MM.1S (cell line): ENCODE results near the gene KDM2A.
A peak's percentile ranks its signal among the peaks of the same experiment; 100 is the strongest.

ENCODE experiments used
- DNase-seq: peaks from one replicate; pipeline ENCODE4 v3.0.0-alpha.2; 2015
- H2AFZ ChIP-seq: fragments of 300-600 bp; sonication (generic); 2 replicates; pipeline ENCODE4 v1.6.0; 2016; ENCODE audit warnings: antibody characterized with exemption, low read length
- H3F3A ChIP-seq: fragments of 300-600 bp; sonication (generic); 2 replicates; pipeline ENCODE4 v1.6.1; 2016; ENCODE audit warnings: mild to moderate bottlenecking, antibody characterized with exemption, low read length, moderate library complexity, mixed read lengths; ENCODE audit not compliant: insufficient read depth
- H3K27ac ChIP-seq: fragments of 300-600 bp; sonication (generic); 2 replicates; pipeline ENCODE4 v1.5.1; 2016; ENCODE audit warnings: mild to moderate bottlenecking, low read length
- H3K27me3 ChIP-seq: fragments of 300-600 bp; sonication (generic); replicated peaks from 2 replicates; pipeline ENCODE4 v1.6.0; 2016; ENCODE audit warnings: low read length; ENCODE audit not compliant: insufficient read depth
- H3K36me3 ChIP-seq: fragments of 300-600 bp; sonication (generic); replicated peaks from 2 replicates; pipeline ENCODE4 v1.6.1; 2016; ENCODE audit warnings: mild to moderate bottlenecking, low read length, mixed read lengths; ENCODE audit not compliant: insufficient read depth
- H3K4me1 ChIP-seq: fragments of 300-600 bp; sonication (generic); 2 replicates; pipeline ENCODE4 v1.6.1; 2016; ENCODE audit warnings: low read length, mixed read lengths
- H3K4me2 ChIP-seq: fragments of 300-600 bp; sonication (generic); 2 replicates; pipeline ENCODE4 v1.6.0; 2016; ENCODE audit warnings: low read depth, low read length
- H3K4me3 ChIP-seq: fragments of 300-600 bp; sonication (generic); 2 replicates; pipeline ENCODE4 v1.5.1; 2016; ENCODE audit warnings: low read length, mixed read lengths
- H3K79me2 ChIP-seq: fragments of 300-600 bp; sonication (generic); 2 replicates; pipeline ENCODE4 v1.6.1; 2016; ENCODE audit warnings: mixed run types, low read length, mixed read lengths
- H3K9ac ChIP-seq: fragments of 300-600 bp; sonication (generic); 2 replicates; pipeline ENCODE4 v1.6.1; 2016; ENCODE audit warnings: low read length, mixed read lengths
- H3K9me2 ChIP-seq: fragments of 300-600 bp; sonication (generic); replicated peaks from 2 replicates; pipeline ENCODE4 v1.6.1; 2016; ENCODE audit warnings: mild to moderate bottlenecking, low read length, mixed read lengths; ENCODE audit not compliant: insufficient read depth
- H3K9me3 ChIP-seq: fragments of 300-600 bp; sonication (generic); replicated peaks from 2 replicates; pipeline ENCODE4 v1.6.1; 2016; ENCODE audit warnings: mild to moderate bottlenecking, low read length, mixed read lengths; ENCODE audit not compliant: insufficient read depth
- H4K20me1 ChIP-seq: fragments of 300-600 bp; sonication (generic); 2 replicates; pipeline ENCODE4 v1.6.1; 2016; ENCODE audit warnings: mild to moderate bottlenecking, low read length, moderate library complexity, mixed read lengths; ENCODE audit not compliant: insufficient read depth
- EZH2 ChIP-seq: fragments of 300-600 bp; sonication (generic); optimal IDR thresholded peaks from 2 replicates; pipeline ENCODE3; 2017; ENCODE audit warnings: low read depth, mild to moderate bottlenecking, antibody characterized with exemption, low read length, mixed read lengths
- EZH2phosphoT487 ChIP-seq: fragments of 300-600 bp; sonication (generic); IDR thresholded peaks from 2 replicates; pipeline ENCODE4 v1.6.1; 2018; ENCODE audit warnings: antibody characterized with exemption, low read length
- TF ChIP-seq, protein P1 (sequence below): fragments of 300-600 bp; sonication (generic); IDR thresholded peaks from 2 replicates; pipeline ENCODE4 v1.5.1; 2016; ENCODE audit warnings: antibody characterized with exemption, low read length, mixed read lengths

KDM2A gene

DNA sequence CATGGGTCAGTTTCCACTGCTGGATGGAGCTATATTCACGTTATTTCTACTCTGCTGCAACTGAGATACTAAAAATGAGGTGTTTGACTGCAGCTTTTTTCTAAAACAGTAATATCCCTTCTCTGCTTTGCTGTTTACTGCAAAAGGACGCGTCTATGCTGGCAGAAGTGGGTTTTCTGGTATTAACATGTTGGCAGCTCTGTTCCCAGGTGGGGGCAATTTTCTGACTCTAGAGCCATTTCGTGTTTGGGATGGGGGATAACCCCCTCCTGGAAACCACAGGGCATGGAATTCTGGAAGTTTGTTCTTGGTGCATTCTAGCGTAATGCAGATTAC lies 152.1 kb downstream of the KDM2A start:
- peaks cover 31% of the 10 kb centered on the region for H3F3A ChIP-seq
- H2AFZ ChIP-seq: no peak overlapping the region
- H3K27ac ChIP-seq: no peak overlapping the region
- no peak overlapping the region for H3K4me3 ChIP-seq
- H3K36me3 ChIP-seq: no peaks in the 10 kb centered on the region; the same call in 1 of the 2 replicates
- peaks cover 70% of the 10 kb centered on the region for H3K4me1 ChIP-seq
- H3K9ac ChIP-seq: no peak overlapping the region
- no peaks in the 10 kb centered on the region for H3K27me3 ChIP-seq
- peaks cover 45% of the 10 kb centered on the region for H4K20me1 ChIP-seq
- DNase-seq: no peak
- H3K9me3 ChIP-seq: no peaks in the 10 kb centered on the region
- TF ChIP-seq, protein P1, sequence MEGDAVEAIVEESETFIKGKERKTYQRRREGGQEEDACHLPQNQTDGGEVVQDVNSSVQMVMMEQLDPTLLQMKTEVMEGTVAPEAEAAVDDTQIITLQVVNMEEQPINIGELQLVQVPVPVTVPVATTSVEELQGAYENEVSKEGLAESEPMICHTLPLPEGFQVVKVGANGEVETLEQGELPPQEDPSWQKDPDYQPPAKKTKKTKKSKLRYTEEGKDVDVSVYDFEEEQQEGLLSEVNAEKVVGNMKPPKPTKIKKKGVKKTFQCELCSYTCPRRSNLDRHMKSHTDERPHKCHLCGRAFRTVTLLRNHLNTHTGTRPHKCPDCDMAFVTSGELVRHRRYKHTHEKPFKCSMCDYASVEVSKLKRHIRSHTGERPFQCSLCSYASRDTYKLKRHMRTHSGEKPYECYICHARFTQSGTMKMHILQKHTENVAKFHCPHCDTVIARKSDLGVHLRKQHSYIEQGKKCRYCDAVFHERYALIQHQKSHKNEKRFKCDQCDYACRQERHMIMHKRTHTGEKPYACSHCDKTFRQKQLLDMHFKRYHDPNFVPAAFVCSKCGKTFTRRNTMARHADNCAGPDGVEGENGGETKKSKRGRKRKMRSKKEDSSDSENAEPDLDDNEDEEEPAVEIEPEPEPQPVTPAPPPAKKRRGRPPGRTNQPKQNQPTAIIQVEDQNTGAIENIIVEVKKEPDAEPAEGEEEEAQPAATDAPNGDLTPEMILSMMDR: no peak
- no peak for TF ChIP-seq EZH2phosphoT487
- no peak for TF ChIP-seq EZH2
- H3K79me2 ChIP-seq: peaks cover 97% of the 10 kb centered on the region
- no peaks in the 10 kb centered on the region for H3K9me2 ChIP-seq
- H3K4me2 ChIP-seq: peak overlapping the region; percentile 90; the same call in 1 of the 2 replicates

- H3K4me3 ChIP-seq: no peak overlapping the region
Observed at GRCh38 chr11:67271541-67272284, 152.7 kb downstream of the KDM2A start.

GRCh38 chr11:67272327-67273259 lies 153.5 kb downstream of the KDM2A start:
- H3K4me3 ChIP-seq: no peak overlapping the region
- H3F3A ChIP-seq: peaks cover 38% of the 10 kb centered on the region
- H2AFZ ChIP-seq: no peak overlapping the region
- peaks cover 45% of the 10 kb centered on the region for H4K20me1 ChIP-seq
- peak overlapping the region; percentile 90; the same call in 1 of the 2 replicates for H3K4me2 ChIP-seq
- no peaks in the 10 kb centered on the region; the same call in 1 of the 2 replicates for H3K36me3 ChIP-seq
- H3K9ac ChIP-seq: no peak overlapping the region; the same call in 1 of the 2 replicates
- H3K9me2 ChIP-seq: no peaks in the 10 kb centered on the region
- no peaks in the 10 kb centered on the region for H3K27me3 ChIP-seq
- TF ChIP-seq EZH2phosphoT487 (no peak), EZH2 (no peak)
- TF ChIP-seq, protein P1: no peak
- peaks cover 96% of the 10 kb centered on the region for H3K79me2 ChIP-seq
- peak overlapping the region; percentile 11; the same call in 1 of the 2 replicates for H3K27ac ChIP-seq
- H3K4me1 ChIP-seq: peaks cover 82% of the 10 kb centered on the region
- no peaks in the 10 kb centered on the region for H3K9me3 ChIP-seq
- no peak for DNase-seq

More at GRCh38 chr11:67271541-67272284, 152.7 kb downstream of the KDM2A start:
- Histone ChIP-seq H3K4me1 (peaks cover 75% of the 10 kb centered on the region), H3K9ac (no peak overlapping the region; the same call in 1 of the 2 replicates), H4K20me1 (peaks cover 45% of the 10 kb centered on the region), H3K27me3 (no peaks in the 10 kb centered on the region), H3F3A (peaks cover 36% of the 10 kb centered on the region), H3K4me2 (peak overlapping the region; percentile 90; the same call in 1 of the 2 replicates), H3K36me3 (no peaks in the 10 kb centered on the region; the same call in 1 of the 2 replicates), H3K9me2 (no peaks in the 10 kb centered on the region), H3K79me2 (peaks cover 100% of the 10 kb centered on the region), H3K27ac (peak overlapping the region; percentile 11; the same call in 1 of the 2 replicates), H2AFZ (no peak overlapping the region), H3K9me3 (no peaks in the 10 kb centered on the region)
- TF ChIP-seq EZH2: no peak
- no peak for DNase-seq
